Measurements from ENCODE around the gene MYO10.

DNA sequence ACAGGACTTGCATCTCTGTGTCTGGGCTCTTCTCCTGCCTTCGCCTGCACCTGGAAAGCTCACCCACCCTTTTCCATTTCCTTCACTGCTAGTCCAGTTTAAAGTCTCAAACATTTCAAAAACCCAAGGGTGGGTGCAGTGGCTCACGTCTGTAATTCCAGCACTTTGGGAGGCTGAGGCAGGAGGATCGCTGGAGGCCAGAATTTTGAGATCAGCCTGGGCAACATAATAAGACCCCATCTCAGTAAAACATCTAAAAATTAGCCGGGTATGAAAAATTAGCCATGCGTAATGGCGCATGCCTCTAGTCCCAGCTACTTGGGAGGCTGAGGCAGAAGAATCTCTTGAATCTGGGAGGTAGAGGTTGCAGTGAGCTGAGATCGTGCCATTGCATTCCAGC lies 179.4 kb downstream of the MYO10 start:
- no peak for TF ChIP-seq EZH2 (IDR thresholded peaks at IDR 0.05; ENCODE audit: low read depth, unreplicated experiment)
- no peak for TF ChIP-seq POLR2AphosphoS5 (IDR thresholded peaks at IDR 0.05; ENCODE audit: low read depth)
- TF ChIP-seq, protein P1, sequence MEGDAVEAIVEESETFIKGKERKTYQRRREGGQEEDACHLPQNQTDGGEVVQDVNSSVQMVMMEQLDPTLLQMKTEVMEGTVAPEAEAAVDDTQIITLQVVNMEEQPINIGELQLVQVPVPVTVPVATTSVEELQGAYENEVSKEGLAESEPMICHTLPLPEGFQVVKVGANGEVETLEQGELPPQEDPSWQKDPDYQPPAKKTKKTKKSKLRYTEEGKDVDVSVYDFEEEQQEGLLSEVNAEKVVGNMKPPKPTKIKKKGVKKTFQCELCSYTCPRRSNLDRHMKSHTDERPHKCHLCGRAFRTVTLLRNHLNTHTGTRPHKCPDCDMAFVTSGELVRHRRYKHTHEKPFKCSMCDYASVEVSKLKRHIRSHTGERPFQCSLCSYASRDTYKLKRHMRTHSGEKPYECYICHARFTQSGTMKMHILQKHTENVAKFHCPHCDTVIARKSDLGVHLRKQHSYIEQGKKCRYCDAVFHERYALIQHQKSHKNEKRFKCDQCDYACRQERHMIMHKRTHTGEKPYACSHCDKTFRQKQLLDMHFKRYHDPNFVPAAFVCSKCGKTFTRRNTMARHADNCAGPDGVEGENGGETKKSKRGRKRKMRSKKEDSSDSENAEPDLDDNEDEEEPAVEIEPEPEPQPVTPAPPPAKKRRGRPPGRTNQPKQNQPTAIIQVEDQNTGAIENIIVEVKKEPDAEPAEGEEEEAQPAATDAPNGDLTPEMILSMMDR (conservative IDR thresholded peaks at IDR 0.05; ENCODE audit: low read depth in 2 of 2) = no peak
- no peak for TF ChIP-seq CREB1 (CRISPR knock-in tag; IDR thresholded peaks at IDR 0.05; ENCODE audit: low read depth)
- TF ChIP-seq, protein P2, sequence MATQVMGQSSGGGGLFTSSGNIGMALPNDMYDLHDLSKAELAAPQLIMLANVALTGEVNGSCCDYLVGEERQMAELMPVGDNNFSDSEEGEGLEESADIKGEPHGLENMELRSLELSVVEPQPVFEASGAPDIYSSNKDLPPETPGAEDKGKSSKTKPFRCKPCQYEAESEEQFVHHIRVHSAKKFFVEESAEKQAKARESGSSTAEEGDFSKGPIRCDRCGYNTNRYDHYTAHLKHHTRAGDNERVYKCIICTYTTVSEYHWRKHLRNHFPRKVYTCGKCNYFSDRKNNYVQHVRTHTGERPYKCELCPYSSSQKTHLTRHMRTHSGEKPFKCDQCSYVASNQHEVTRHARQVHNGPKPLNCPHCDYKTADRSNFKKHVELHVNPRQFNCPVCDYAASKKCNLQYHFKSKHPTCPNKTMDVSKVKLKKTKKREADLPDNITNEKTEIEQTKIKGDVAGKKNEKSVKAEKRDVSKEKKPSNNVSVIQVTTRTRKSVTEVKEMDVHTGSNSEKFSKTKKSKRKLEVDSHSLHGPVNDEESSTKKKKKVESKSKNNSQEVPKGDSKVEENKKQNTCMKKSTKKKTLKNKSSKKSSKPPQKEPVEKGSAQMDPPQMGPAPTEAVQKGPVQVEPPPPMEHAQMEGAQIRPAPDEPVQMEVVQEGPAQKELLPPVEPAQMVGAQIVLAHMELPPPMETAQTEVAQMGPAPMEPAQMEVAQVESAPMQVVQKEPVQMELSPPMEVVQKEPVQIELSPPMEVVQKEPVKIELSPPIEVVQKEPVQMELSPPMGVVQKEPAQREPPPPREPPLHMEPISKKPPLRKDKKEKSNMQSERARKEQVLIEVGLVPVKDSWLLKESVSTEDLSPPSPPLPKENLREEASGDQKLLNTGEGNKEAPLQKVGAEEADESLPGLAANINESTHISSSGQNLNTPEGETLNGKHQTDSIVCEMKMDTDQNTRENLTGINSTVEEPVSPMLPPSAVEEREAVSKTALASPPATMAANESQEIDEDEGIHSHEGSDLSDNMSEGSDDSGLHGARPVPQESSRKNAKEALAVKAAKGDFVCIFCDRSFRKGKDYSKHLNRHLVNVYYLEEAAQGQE (IDR thresholded peaks at IDR 0.05; ENCODE audit: unreplicated experiment) = no peak
- TF ChIP-seq STAT1 (IDR thresholded peaks at IDR 0.05; ENCODE audit: unreplicated experiment) = no peak
- no peak for TF ChIP-seq EZH2phosphoT487 (IDR thresholded peaks at IDR 0.05; ENCODE audit: unreplicated experiment)
- TF ChIP-seq ZNF114 (CRISPR knock-in tag; IDR thresholded peaks at IDR 0.05) = no peak
- TF ChIP-seq JUNB (IDR thresholded peaks at IDR 0.05; ENCODE audit: unreplicated experiment) = no peak
- TF ChIP-seq, protein P3, sequence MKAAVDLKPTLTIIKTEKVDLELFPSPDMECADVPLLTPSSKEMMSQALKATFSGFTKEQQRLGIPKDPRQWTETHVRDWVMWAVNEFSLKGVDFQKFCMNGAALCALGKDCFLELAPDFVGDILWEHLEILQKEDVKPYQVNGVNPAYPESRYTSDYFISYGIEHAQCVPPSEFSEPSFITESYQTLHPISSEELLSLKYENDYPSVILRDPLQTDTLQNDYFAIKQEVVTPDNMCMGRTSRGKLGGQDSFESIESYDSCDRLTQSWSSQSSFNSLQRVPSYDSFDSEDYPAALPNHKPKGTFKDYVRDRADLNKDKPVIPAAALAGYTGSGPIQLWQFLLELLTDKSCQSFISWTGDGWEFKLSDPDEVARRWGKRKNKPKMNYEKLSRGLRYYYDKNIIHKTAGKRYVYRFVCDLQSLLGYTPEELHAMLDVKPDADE (IDR thresholded peaks at IDR 0.05) = no peak
- TF ChIP-seq NANOG (IDR thresholded peaks at IDR 0.05; ENCODE audit: borderline replicate concordance) = no peak

All from GM23338 (cell line).